Nucleus accumbens (tissue), 56 donors: ENCODE measurements around the gene ZNF324.
A peak's percentile ranks its signal among the peaks of the same experiment; 100 is the strongest.
"Not testable (repeated sequence)": the region's sequence is repeated elsewhere in the genome, so short reads cannot be mapped to it uniquely, and the experiment has no call there.

ENCODE experiments used
- DNase-seq, 56 donors: peaks; one replicate each; lab custom pipeline; 2025; lab: John Stamatoyannopoulos, UW

Gene ZNF324

GRCh38 chr19:58466760-58467589 is at the start of gene ZNF324:
ZNF324 (plus strand) TSS chr19:58467080; CDS start chr19:58469186, 2,106 bp downstream.
- DNase-seq, result peak; percentile 79 to 99 (median 97)

GRCh38 chr19:58428617-58429016 is 38.3 kb upstream of the ZNF324 start:
- no peak for DNase-seq

GRCh38 chr19:58429745-58430144 is 37.1 kb upstream of the ZNF324 start:
- no peak for DNase-seq

- DNase-seq, result no peak
Measured at GRCh38 chr19:58434217-58434616, 32.7 kb upstream of the ZNF324 start.

- DNase-seq, result peak; percentile 61 to 100 (median 99)
Measured at GRCh38 chr19:58439576-58440554, 27.0 kb upstream of the ZNF324 start, which contains the start of gene ZNF132. ZNF132 (minus strand) TSS chr19:58440153; CDS start chr19:58439821, 332 bp downstream.

GRCh38 chr19:58440556-58440955 is 26.3 kb upstream of the ZNF324 start:
- peak in 7 of 56 donors; percentile 25 to 47 (median 32) for DNase-seq

GRCh38 chr19:58442986-58443385 is 23.9 kb upstream of the ZNF324 start:
- not testable (repeated sequence) for DNase-seq

- DNase-seq, result not testable (repeated sequence)
Measured at GRCh38 chr19:58448860-58449259, 18.0 kb upstream of the ZNF324 start.

GRCh38 chr19:58449980-58450379 is 16.9 kb upstream of the ZNF324 start:
- DNase-seq, result not testable (repeated sequence)

- DNase-seq, result peak in 1 of 56 donors; percentile 53
Measured at GRCh38 chr19:58450856-58451357, 16.0 kb upstream of the ZNF324 start.

- DNase-seq, result peak; percentile 75 to 99 (median 95)
Measured at GRCh38 chr19:58451358-58452101, 15.3 kb upstream of the ZNF324 start, which contains the start of gene ZNF324B. ZNF324B (plus strand) TSS chr19:58451622; CDS start chr19:58453702, 2,080 bp downstream.

- no peak for DNase-seq
Measured at GRCh38 chr19:58453743-58454142, 13.1 kb upstream of the ZNF324 start.

- DNase-seq, result no peak
Measured at GRCh38 chr19:58455306-58455705, 11.6 kb upstream of the ZNF324 start.

- no peak for DNase-seq
Measured at GRCh38 chr19:58456111-58456510, 10.8 kb upstream of the ZNF324 start.

GRCh38 chr19:58460039-58460438 is 6.8 kb upstream of the ZNF324 start:
- peak in 2 of 56 donors; percentile 14 to 17 for DNase-seq

GRCh38 chr19:58466089-58466759 is 656 bp upstream of the ZNF324 start:
- DNase-seq, result no peak

GRCh38 chr19:58468216-58468839 is 1.4 kb downstream of the ZNF324 start:
- DNase-seq, result no peak

- DNase-seq, result no peak
Measured at GRCh38 chr19:58469241-58470013, 2.5 kb downstream of the ZNF324 start.
